ENCODE measurements around the gene ADAMTSL3. TPM values are rescaled to one million over a fixed set of nuclear protein-coding genes. Genes with fewer than 3 reads are reported as not detected.

Gene ADAMTSL3
- total and polyA plus RNA-seq, 2 donors (not counting 1 experiment from before 2014, with no cell fraction given) = 0.14 to 0.17 TPM

- no peak for DNase-seq (ENCODE audit: low read depth in 2 of 2)
- Histone ChIP-seq H3K9ac (ENCODE audit: insufficient read depth, low read length) (no peak overlapping the region), H2AFZ (ENCODE audit: low read length) (no peak overlapping the region), H3K36me3 (ENCODE audit: control insufficient read depth, insufficient read depth, low read length) (no peaks in the 10 kb centered on the region), H4K20me1 (ENCODE audit: control insufficient read depth, extremely low read depth, insufficient read depth, low read length) (no peaks in the 10 kb centered on the region), H3K4me2 (ENCODE audit: extremely low read depth, insufficient read depth, low read length) (no peak overlapping the region), H3K4me3 (replicated peaks in 1 of 4; ENCODE audit: control extremely low read depth in 1 of 4, insufficient read depth in 1 of 4, low read depth in 3 of 4, low read length in 4 of 4) (no peak overlapping the region), H3K27me3 (ENCODE audit: control insufficient read depth, insufficient read depth, low read length) (no peaks in the 10 kb centered on the region), H3K9me3 (ENCODE audit: control insufficient read depth, insufficient read depth, low read depth, low read length) (no peaks in the 10 kb centered on the region), H3K4me1 (ENCODE audit: control insufficient read depth, extremely low read depth, insufficient read depth, low read length) (no peaks in the 10 kb centered on the region), H3K27ac (ENCODE audit: insufficient read depth, low read length) (no peak overlapping the region), H3K79me2 (ENCODE audit: control insufficient read depth, insufficient read depth, low read length) (no peaks in the 10 kb centered on the region)
- TF ChIP-seq EZH2 (IDR thresholded peaks at IDR 0.05; ENCODE audit: low read length, missing control alignments) = no peak
- TF ChIP-seq CTCF (conservative IDR thresholded peaks at IDR 0.05 in 1 of 2, IDR thresholded peaks at IDR 0.05 in 1 of 2; ENCODE audit: low read depth in 1 of 2, low read length in 2 of 2) = no peak
Observed at GRCh38 chr15:83643201-83643600, 10.7 kb upstream of the ADAMTSL3 start.

GRCh38 chr15:83644439-83644838, 9.5 kb upstream of the ADAMTSL3 start:
- Histone ChIP-seq H2AFZ (ENCODE audit: low read length) (no peak overlapping the region), H3K4me2 (ENCODE audit: extremely low read depth, insufficient read depth, low read length) (no peak overlapping the region), H3K4me3 (replicated peaks in 1 of 4; ENCODE audit: control extremely low read depth in 1 of 4, insufficient read depth in 1 of 4, low read depth in 3 of 4, low read length in 4 of 4) (no peak overlapping the region), H3K79me2 (ENCODE audit: control insufficient read depth, insufficient read depth, low read length) (no peaks in the 10 kb centered on the region), H3K36me3 (ENCODE audit: control insufficient read depth, insufficient read depth, low read length) (no peaks in the 10 kb centered on the region), H3K27me3 (ENCODE audit: control insufficient read depth, insufficient read depth, low read length) (no peaks in the 10 kb centered on the region), H3K9ac (ENCODE audit: insufficient read depth, low read length) (no peak overlapping the region), H3K27ac (ENCODE audit: insufficient read depth, low read length) (no peak overlapping the region), H3K4me1 (ENCODE audit: control insufficient read depth, extremely low read depth, insufficient read depth, low read length) (no peaks in the 10 kb centered on the region), H3K9me3 (ENCODE audit: control insufficient read depth, insufficient read depth, low read depth, low read length) (no peaks in the 10 kb centered on the region), H4K20me1 (ENCODE audit: control insufficient read depth, extremely low read depth, insufficient read depth, low read length) (no peaks in the 10 kb centered on the region)
- DNase-seq (ENCODE audit: low read depth in 2 of 2) = no peak
- TF ChIP-seq CTCF (conservative IDR thresholded peaks at IDR 0.05 in 1 of 2, IDR thresholded peaks at IDR 0.05 in 1 of 2; ENCODE audit: low read depth in 1 of 2, low read length in 2 of 2) = no peak

- no peak overlapping the region for H3K4me3 ChIP-seq (replicated peaks in 1 of 4; ENCODE audit: control extremely low read depth in 1 of 4, insufficient read depth in 1 of 4, low read depth in 3 of 4, low read length in 4 of 4)
- H3K4me1 ChIP-seq (ENCODE audit: control insufficient read depth, extremely low read depth, insufficient read depth, low read length) = no peaks in the 10 kb centered on the region
- no peak for DNase-seq (ENCODE audit: low read depth in 2 of 2)
- H3K27ac ChIP-seq (ENCODE audit: insufficient read depth, low read length) = no peak overlapping the region
- H2AFZ ChIP-seq (ENCODE audit: low read length) = no peak overlapping the region
- peaks cover 21% of the 10 kb centered on the region for H3K27me3 ChIP-seq (ENCODE audit: control insufficient read depth, insufficient read depth, low read length)
- no peak overlapping the region for H3K4me2 ChIP-seq (ENCODE audit: extremely low read depth, insufficient read depth, low read length)
- no peaks in the 10 kb centered on the region for H4K20me1 ChIP-seq (ENCODE audit: control insufficient read depth, extremely low read depth, insufficient read depth, low read length)
- TF ChIP-seq CTCF (conservative IDR thresholded peaks at IDR 0.05 in 1 of 2, IDR thresholded peaks at IDR 0.05 in 1 of 2; ENCODE audit: low read depth in 1 of 2, low read length in 2 of 2) (no peak), EZH2 (IDR thresholded peaks at IDR 0.05; ENCODE audit: low read length, missing control alignments) (no peak)
- no peak overlapping the region for H3K9ac ChIP-seq (ENCODE audit: insufficient read depth, low read length)
- no peaks in the 10 kb centered on the region for H3K9me3 ChIP-seq (ENCODE audit: control insufficient read depth, insufficient read depth, low read depth, low read length)
- H3K79me2 ChIP-seq (ENCODE audit: control insufficient read depth, insufficient read depth, low read length) = no peaks in the 10 kb centered on the region
- no peaks in the 10 kb centered on the region for H3K36me3 ChIP-seq (ENCODE audit: control insufficient read depth, insufficient read depth, low read length)
Observed at GRCh38 chr15:83650831-83651230, 3.1 kb upstream of the ADAMTSL3 start.
